Bronchus fibroblast of lung (primary cell): ENCODE measurements around the gene PRLH. TPM values are rescaled to one million over a fixed set of nuclear protein-coding genes. Genes with fewer than 3 reads are reported as not detected.

Experiments
- total RNA-seq: library from RNA; depleted of rRNA; stranded (reverse); fragments of >200 nt; gene quantifications from 2 replicates; pipeline ENCODE4 v1.2.3, GENCODE V29; 2015

The PRLH gene, protein sequence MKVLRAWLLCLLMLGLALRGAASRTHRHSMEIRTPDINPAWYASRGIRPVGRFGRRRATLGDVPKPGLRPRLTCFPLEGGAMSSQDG
- total RNA-seq: not detected in 2 replicates

DNA sequence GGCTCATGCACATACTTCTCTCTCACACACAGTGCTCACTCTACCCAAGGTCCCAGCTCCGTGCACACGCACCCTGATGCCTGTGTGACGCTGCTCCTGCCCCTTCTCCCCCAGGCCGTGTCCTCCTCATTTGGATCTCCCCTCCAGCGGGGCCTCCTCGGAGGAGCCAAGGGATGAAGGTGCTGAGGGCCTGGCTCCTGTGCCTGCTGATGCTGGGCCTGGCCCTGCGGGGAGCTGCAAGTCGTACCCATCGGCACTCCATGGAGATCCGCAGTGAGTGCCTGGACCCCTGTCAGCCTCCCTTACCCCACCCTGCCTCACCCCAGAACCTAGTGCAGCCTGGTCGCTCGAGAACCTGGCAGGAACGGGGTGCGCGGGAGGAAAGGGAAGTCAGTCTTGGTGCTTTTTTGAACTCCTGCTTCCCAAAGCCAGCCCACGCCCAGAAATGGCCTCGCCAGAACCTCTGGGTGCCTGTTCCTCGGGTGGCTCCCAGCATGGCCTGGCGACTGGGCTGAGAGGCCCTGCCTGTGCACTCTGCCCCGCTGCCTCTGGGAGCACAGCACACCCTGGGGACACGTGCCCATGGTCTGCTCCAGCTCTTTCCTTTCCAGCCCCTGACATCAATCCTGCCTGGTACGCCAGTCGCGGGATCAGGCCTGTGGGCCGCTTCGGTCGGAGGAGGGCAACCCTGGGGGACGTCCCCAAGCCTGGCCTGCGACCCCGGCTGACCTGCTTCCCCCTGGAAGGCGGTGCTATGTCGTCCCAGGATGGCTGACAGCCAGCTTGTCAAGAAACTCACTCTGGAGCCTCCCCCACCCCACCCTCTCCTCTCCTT is at the start of gene PRLH:
Gene PRLH (plus strand): TSS at position 174 of the 835 bp plus-strand sequence. CDS start 0 bp downstream, at position 174.

GRCh38 chr2:237590272-237591140 is 24.1 kb downstream of the PRLH start, which contains the start of gene RAB17:
TSS of gene RAB17 (minus strand) at chr2:237590734. CDS start at chr2:237586154, 4,580 bp downstream.

Other genes starting within 250 kb of the PRLH start
- gene COL6A3, start 152.4 kb upstream of the PRLH start, total RNA-seq: 589 and 614 TPM in 2 replicates
- 26.6 and 27.2 TPM in 2 replicates for gene MLPH, start 79.3 kb upstream of the PRLH start, total RNA-seq
- gene RAB17, start 24.2 kb downstream of the PRLH start, total RNA-seq: under 0.01 and 0.67 TPM in 2 replicates
- gene LRRFIP1, start 61.0 kb downstream of the PRLH start, total RNA-seq: 34.5 and 38.5 TPM in 2 replicates
- under 0.01 and 0.15 TPM in 2 replicates for gene RBM44, start 232.2 kb downstream of the PRLH start, total RNA-seq